Mammary epithelial cell (primary cell): ENCODE results near the gene TSPAN9.

Source experiments
- EZH2 ChIP-seq: IDR thresholded peaks from 2 replicates; pipeline ENCODE4 v1.6.1; 2012; ENCODE audit warnings: low read length, inconsistent platforms, borderline replicate concordance
- TF ChIP-seq, protein P1 (sequence below), 2 donors: IDR thresholded peaks in 1 of 2; conservative IDR thresholded peaks in 1 of 2; 2 replicates each; pipeline ENCODE4 v1.5.1; 2011 to 2012; ENCODE audit warnings: inconsistent platforms in 2 of 2, low read length in 2 of 2, mild to moderate bottlenecking in 2 of 2, control low read depth in 1 of 2, low read depth in 1 of 2; ENCODE audit not compliant: insufficient read depth in 1 of 2; ENCODE audit errors: extremely low read depth in 1 of 2

DNA sequence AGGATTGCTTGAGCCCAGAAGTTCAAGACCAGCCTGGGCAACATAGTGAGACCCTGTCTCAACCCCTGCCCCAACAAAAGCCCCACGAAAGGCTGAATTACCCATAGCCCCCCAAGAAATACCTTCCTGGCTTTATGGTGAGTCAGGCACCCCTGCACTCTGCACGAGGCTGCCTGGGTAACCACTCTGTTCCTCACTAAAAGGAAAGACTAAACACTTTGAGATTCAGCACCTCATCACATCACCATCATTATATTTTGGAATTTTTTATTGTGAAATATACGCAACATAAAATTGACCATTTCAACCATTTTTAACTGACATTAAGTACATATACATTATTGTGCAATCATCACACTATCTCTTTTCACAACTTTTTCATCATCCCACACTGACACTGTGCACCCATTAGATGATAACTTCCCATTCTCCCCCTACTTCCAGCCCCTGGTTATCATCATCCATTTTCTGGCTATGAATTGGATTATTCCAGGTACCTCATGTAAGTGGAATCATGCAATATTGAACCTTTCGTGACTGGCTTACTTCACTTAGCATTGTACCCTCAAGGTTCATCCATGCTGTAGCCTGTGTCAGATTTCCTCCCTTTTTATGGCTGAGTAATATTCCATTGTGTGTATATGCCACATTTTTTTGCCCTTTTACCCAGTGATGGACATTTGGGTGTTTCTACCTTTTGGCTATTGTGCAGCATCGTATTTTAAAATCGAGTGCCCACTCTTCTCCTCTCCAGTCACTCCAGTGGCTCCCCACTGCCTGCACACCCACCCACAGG lies 51.5 kb downstream of the TSPAN9 start:
- TF ChIP-seq EZH2: no peak
- TF ChIP-seq, protein P1, sequence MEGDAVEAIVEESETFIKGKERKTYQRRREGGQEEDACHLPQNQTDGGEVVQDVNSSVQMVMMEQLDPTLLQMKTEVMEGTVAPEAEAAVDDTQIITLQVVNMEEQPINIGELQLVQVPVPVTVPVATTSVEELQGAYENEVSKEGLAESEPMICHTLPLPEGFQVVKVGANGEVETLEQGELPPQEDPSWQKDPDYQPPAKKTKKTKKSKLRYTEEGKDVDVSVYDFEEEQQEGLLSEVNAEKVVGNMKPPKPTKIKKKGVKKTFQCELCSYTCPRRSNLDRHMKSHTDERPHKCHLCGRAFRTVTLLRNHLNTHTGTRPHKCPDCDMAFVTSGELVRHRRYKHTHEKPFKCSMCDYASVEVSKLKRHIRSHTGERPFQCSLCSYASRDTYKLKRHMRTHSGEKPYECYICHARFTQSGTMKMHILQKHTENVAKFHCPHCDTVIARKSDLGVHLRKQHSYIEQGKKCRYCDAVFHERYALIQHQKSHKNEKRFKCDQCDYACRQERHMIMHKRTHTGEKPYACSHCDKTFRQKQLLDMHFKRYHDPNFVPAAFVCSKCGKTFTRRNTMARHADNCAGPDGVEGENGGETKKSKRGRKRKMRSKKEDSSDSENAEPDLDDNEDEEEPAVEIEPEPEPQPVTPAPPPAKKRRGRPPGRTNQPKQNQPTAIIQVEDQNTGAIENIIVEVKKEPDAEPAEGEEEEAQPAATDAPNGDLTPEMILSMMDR (conservative IDR thresholded peaks at IDR 0.05 in 1 of 2, IDR thresholded peaks at IDR 0.05 in 1 of 2; ENCODE audit: extremely low read depth in 1 of 2, insufficient read depth in 1 of 2, low read depth in 1 of 2, low read length in 2 of 2): no peak
